ENCODE measurements around the gene SLC22A4.
A peak's percentile ranks its signal among the peaks of the same experiment; 100 is the strongest.

SLC22A4 gene

GRCh38 chr5:132376694-132377641, 82.8 kb downstream of the SLC22A4 start:
- DNase-seq (ENCODE audit: low spot score) = no peak

DNA sequence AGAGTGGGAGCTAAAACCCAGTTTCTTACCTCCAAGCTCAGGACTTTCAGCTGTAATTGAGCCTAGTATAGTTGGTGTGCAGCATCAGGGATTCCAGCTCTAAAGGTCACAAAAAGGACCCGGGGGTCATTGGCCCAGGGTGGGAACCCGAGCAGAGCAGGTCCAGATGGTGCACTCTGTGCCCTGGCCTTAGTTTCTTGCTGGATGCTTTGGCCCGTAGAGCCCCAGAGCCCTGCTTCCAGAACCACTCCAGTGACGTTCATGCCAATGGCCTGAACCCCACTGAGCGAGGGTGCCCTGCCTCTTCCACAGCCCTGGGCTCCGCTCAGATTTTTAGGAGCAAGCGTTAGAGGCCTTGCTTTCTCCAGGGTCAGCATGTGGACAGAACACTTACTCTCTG, 83.5 kb downstream of the SLC22A4 start:
- no peak for DNase-seq (ENCODE audit: low spot score)

- no peak for DNase-seq (ENCODE audit: low spot score)
Observed at GRCh38 chr5:132378580-132378979, 84.4 kb downstream of the SLC22A4 start.

GRCh38 chr5:132380047-132380446, 85.9 kb downstream of the SLC22A4 start:
- no peak for DNase-seq (ENCODE audit: low spot score)

DNA sequence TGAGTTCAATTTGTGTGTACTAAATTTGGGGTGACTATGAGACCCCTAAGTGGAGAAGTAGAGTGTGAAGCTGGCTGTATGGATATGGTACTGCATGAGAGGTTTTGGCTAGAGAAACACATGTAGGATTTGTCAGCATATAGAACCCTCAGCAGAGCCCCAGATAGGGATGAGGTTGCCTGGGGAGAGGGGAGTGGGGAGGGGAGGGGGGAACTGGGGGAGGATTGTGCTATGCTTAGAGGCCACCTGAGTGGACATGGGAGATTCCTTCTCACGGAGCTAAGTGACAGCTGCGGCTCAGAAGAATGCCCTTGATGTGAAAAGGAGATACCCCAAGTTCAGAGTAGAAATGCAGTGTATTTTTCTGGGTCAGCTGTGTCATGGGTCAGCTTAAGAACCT, 86.5 kb downstream of the SLC22A4 start:
- DNase-seq (ENCODE audit: low spot score) = no peak

DNA sequence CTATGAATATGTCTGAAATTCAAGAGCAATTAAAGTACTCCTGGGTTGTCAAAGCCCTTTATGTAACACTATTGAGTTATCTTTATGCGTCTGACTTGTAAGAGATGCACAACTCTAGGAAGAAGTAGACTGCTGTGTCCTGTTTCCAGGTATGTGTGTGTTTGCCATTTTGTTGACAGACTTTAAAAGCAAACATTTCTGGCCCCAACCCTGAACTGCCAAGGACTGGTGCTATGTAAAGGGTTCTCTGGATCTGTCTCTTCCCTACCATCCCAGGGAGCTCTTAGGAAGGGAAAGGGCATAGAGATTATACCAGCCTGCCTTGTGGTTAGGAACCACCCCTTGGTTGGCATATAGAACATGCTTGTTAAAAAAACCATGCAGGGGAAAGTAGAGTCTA, 87.4 kb downstream of the SLC22A4 start:
- DNase-seq (ENCODE audit: low spot score) = no peak

GRCh38 chr5:132383261-132383660, 89.1 kb downstream of the SLC22A4 start:
- DNase-seq (ENCODE audit: low spot score) = no peak

DNA sequence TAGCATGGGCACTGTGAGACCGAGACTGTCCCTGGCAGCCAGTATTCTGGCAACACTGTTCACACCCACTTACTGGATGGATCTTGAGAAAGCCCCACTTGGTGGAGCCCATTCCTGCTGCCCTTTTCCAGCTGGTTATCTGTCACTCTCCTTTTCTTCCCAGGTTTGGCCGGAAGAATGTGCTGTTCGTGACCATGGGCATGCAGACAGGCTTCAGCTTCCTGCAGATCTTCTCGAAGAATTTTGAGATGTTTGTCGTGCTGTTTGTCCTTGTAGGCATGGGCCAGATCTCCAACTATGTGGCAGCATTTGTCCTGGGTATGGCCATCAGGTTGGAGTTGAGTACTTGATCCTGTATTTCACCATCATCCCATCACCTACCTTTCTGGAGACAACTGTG, 89.8 kb downstream of the SLC22A4 start:
- no peak for DNase-seq (ENCODE audit: low spot score)

- DNase-seq (ENCODE audit: low spot score) = no peak
Observed at GRCh38 chr5:132384506-132385050, 90.4 kb downstream of the SLC22A4 start.

- peak; percentile 77 for DNase-seq (ENCODE audit: low spot score)
Observed at GRCh38 chr5:132385326-132386105, 91.3 kb downstream of the SLC22A4 start.

DNA sequence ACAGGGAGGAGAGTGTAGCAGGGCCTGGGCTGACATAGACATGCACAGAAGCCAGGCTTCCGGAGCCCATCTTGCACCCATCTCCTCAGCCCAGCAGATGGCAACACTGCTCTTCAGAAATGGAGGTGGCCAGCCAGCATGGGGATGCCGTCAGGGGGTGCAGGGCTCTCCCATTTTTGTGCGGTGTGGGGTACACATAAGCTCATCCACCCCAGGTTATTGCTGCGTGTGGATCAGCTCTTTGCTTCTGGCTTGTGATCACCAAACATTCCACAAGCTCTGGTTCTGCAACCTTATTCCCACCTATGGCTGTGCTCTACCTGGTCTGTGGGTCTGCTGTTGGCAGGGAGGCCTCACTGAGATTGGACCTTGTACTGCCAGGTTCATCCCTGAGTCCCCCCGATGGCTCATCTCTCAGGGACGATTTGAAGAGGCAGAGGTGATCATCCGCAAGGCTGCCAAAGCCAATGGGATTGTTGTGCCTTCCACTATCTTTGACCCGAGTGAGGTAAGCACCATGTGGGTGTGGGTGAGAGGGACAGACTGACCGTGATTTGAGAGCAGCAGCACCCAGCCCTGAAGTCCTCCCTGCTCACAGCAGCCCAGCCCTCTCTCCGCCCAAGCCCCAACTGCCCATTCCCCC, 92.6 kb downstream of the SLC22A4 start:
- peak; percentile 82 for DNase-seq (ENCODE audit: low spot score)

DNA sequence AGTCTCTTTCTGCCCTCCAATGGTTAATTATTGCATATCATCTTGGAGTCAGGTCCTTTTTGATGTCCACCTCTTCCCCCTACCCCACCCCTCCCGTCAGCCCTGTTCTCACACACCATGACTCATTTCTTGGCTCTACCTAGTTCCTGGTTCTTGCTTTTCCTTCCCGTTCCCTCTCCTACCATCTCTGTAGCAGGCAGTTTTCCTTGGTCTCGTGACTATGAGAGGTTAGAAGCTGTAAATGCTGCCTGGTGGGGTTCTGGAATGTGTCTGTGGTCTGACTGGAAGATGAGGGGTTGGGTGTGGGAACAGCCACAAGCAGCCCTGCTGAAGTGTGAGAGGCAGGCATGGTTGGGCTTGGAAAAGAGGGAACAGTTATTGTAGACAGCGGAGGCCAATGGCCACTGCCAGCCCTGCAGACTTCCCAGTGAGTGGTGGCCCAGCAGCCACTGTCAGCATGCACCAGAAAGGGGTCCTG, 93.5 kb downstream of the SLC22A4 start:
- DNase-seq (ENCODE audit: low spot score) = no peak

GRCh38 chr5:132388244-132389050, 94.3 kb downstream of the SLC22A4 start:
- no peak for DNase-seq (ENCODE audit: low spot score)

DNA sequence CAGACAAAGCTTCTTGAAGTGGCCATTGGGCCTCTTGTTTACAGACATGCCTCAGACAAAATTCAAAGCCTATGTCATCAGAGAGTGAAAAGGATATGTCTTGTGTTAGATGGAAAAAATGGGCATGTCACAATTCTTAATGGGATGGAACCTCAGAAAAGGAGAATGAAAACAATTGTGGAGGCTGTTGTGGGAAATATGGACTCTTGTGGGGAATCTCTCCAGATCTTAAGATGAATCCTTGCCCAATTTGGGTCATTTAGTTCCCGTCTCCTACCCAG, 94.8 kb downstream of the SLC22A4 start:
- no peak for DNase-seq (ENCODE audit: low spot score)

- DNase-seq (ENCODE audit: low spot score) = peak; percentile 41
Observed at GRCh38 chr5:132389585-132390286, 95.5 kb downstream of the SLC22A4 start.

DNA sequence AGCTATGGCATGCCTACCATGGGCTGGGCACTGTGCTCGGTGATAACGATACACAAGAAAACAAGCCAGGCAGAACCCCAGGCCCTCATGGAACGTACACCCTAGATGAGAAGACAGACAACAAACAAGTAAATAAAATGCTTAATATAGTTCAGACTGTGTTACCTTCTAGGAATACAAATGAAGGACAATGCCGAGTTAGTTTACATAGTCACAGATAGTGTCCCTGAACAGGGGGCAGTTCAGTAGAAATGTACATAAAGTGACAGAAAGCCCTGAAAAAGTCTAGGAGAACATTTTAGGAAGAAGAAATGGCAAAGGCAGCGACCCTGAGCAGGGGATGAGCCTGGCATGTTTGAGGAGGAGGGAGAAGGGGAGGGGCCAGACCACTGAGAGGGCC, 97.1 kb downstream of the SLC22A4 start:
- DNase-seq (ENCODE audit: low spot score) = no peak

DNA sequence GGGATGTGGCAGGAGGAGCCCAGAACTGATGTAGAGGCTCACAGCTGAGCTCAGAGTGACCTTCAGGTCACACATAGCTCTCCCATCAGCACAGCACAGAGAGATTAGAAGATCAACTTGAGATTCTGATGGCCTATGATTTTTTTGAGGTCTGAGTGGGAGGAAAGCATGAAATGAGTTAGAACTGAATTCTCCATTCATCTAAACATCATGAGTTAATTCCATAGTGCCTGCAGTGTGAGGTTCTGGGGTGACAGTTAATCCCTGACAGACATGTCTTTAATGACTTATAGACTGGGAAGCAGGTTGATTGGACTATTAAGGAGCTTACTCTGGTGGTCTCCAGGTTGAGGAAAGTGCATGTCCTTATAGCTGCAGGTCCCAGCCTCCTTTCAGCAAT, 97.7 kb downstream of the SLC22A4 start:
- no peak for DNase-seq (ENCODE audit: low spot score)

- DNase-seq (ENCODE audit: low spot score) = no peak
Observed at GRCh38 chr5:132392411-132392810, 98.2 kb downstream of the SLC22A4 start.

DNA sequence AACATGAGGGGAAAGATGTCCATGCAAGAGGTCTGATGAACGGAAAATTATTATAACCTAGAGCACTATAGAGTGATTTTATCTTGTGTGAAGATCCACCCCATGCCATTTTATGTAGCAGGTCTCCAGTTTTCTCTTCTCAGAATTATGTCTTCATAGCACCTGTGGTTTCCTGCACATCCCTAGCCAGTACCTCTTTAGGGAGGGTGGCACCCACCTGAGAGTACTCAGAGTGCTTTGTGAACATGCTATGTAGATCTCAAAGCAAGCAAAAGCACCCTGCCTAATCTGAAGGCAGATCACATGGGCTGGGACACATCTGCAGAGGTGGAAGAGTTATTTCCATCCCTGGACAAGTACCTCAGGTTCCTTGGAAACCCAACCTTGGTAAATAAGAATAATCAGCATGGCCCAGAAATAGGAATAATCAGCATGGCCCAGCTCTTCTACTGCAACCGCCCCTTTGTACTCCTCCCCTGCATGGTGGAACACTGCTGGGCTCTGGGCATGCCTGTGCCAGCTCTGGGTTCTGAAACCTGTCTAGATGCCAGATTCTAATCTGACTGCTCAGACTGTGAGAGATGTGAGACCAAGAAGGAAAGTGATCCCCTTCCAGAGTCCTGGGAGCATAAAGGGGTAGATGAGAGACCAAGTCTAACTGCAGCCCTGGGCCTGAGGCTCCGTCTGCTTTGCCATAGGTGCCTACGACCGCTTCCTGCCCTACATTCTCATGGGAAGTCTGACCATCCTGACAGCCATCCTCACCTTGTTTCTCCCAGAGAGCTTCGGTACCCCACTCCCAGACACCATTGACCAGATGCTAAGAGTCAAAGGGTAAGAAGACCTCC, 99.0 kb downstream of the SLC22A4 start:
- DNase-seq (ENCODE audit: low spot score) = no peak
